Heart right ventricle (tissue), 16 donors: Measurements from ENCODE around the gene RIPOR2. TPM values are rescaled to one million over a fixed set of nuclear protein-coding genes. Genes with fewer than 3 reads are reported as not detected.

Source experiments
- ATAC-seq, 8 donors: fragments of 200-7000 bp; cut with Tn5 transposase; one replicate each; pipeline ENCODE4 v1.9.1; 2020; ENCODE audit warnings: mild to moderate bottlenecking in 8 of 8, moderate library complexity in 8 of 8, moderate number of reproducible peaks in 1 of 8
- DNase-seq, 2 donors: peaks; one replicate each; pipeline ENCODE4 v3.0.0-alpha.2; 2020
- H3K27ac ChIP-seq, 10 donors: fragments of 200-600 bp; sonication (generic) in 2 of 10; one replicate each; pipeline versions ENCODE4 v1.5.0 to v1.8.0; 2020 to 2022; ENCODE audit warnings: mild to moderate bottlenecking in 3 of 10
- H3K27me3 ChIP-seq, 7 donors: fragments of 200-600 bp; one replicate each; pipeline ENCODE4 v1.8.0; 2021 to 2022; ENCODE audit warnings: mild to moderate bottlenecking in 2 of 7
- H3K36me3 ChIP-seq, 9 donors: fragments of 200-600 bp; sonication (generic) in 1 of 9; one replicate each; pipeline versions ENCODE4 v1.5.0 to v1.8.0; 2020 to 2022; ENCODE audit warnings: mild to moderate bottlenecking in 2 of 9
- H3K4me1 ChIP-seq, 9 donors: fragments of 200-600 bp; sonication (generic) in 1 of 9; one replicate each; pipeline versions ENCODE4 v1.5.0 to v1.8.0; 2020 to 2022; ENCODE audit warnings: mild to moderate bottlenecking in 4 of 9
- H3K4me3 ChIP-seq, 10 donors: fragments of 200-600 bp; sonication (generic) in 2 of 10; one replicate each; pipeline versions ENCODE4 v1.5.0 to v1.8.0; 2020 to 2022; ENCODE audit warnings: mild to moderate bottlenecking in 7 of 10, moderate library complexity in 2 of 10
- H3K9me3 ChIP-seq, 11 donors: fragments of 200-600 bp in 10 of 11; sonication (generic) in 2 of 11; one replicate each; pipeline versions ENCODE4 v1.5.0 to v1.8.0; 2013 to 2022; ENCODE audit warnings: mild to moderate bottlenecking in 2 of 11, control low read depth in 1 of 11, moderate library complexity in 1 of 11
- WGBS, 2 donors: extraction: QIAGEN DNeasy Blood & Tissue Kit; methylation state at CpG; one replicate each; pipeline ENCODE4 v1.1.7; 2013; ENCODE audit warnings: inconsistent platforms in 1 of 2; 5-methylcytosine and 5-hydroxymethylcytosine counted together
- intact Hi-C, 10 donors: fragments of 100-400 bp; cut with DNase I; formaldehyde crosslinking; loops; one replicate each; pipeline versions ENCODE4 v1.11.1 to v1.14.2; 2022
- polyA plus RNA-seq, 2 donors: library from polyadenylated mRNA; stranded (reverse); fragments of 200-250 nt; gene quantifications; one replicate each; pipeline ENCODE4 v1.2.3, GENCODE V29; 2013
- total RNA-seq, 10 donors: library from RNA; stranded (reverse); fragmentation: NEBNext Ultra II Directional in 3 of 10; extraction: Animal tissue kit (Norgen Biotek cat#: 25700) in 3 of 10; gene quantifications; one replicate each; pipeline versions ENCODE4 v1.2.1 to v1.2.4, GENCODE V29; 2021 to 2023
- TF ChIP-seq, protein P1 (sequence below), 9 donors: fragments of 200-600 bp; sonication (generic) in 2 of 9; IDR thresholded peaks; one replicate each; pipeline versions ENCODE4 v1.5.0 to v1.8.0; 2021 to 2022; ENCODE audit warnings: antibody characterized with exemption in 9 of 9, mild to moderate bottlenecking in 5 of 9, moderate library complexity in 1 of 9
- donor health status: Arrhythmogenic right ventricular cardiomyopathy.
- donor health status: ischemic (EF 13 %, LVEDD 7.1; RV severe dilation, severe dysfunction).
- donor health status: healthy with polysubstance abuse.
- donor health status: DM: no; HTN: yes; CAD: no.
- donor health status: DM: no; HTN: no; CAD: no.
- donor health status: ischemic (EF 25% LVEDD 6.9; RV normal size, moderate dysfunction).
- donor health status: ischemic (EF 25% LVEDD 5.7; RV mildly dilated, moderate dysfunction).
- donor health status: healthy.
- donor health status: DM: yes; HTN: yes; CAD: no.
- donor health status: Ischemic cardiomyopathy.
- donor health status: ischemic (EF 35%, LVEDD 5.7; RV mildly dilated, moderate dysfunction).
- donor health status: nonischemic (EF 11% LVEDD 7.7; RV severe dilation, severe dysfunction).
- donor health status: DM: yes; HTN: yes; CAD: no.
- donor health status: PGD.
- donor health status: ischemic (EF 29% LVEDD 5.4; RV normal size, mild dysfunction).
- donor health status: nonischemic (EF 23%, LVEDD 6.1; RV moderate dilation, normal function).

RIPOR2 gene
- total and polyA plus RNA-seq, 12 donors: 1.2 to 14.5 (median 3.6) TPM

DNA sequence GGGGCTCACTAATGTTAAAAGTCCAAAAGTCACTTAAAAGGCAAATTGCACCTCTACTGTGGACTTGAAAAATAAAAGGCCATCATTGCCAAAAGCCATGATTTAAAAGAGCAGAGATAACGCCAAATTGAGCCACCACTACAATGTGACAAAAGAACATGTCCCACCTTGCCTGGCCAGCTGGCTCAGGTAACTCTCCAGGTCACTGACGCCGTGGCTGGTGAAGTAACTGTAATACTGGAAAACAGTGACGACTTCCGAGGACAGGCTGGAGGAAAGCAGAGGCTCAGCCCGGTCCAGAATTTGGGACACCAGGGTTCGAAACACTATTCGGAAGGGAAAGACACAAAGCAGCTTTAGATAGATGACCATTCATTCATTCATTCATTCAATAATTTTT, 107.8 kb downstream of the RIPOR2 start:
- Histone ChIP-seq H3K27me3 (no peaks in the 10 kb centered on the region), H3K9me3 (no peaks in the 10 kb centered on the region), H3K36me3 (peaks cover 0 to 100% (median 4%) of the 10 kb centered on the region in 9 donors), H3K4me1 (no peaks in the 10 kb centered on the region), H3K4me3 (no peak overlapping the region), H3K27ac (no peak overlapping the region)
- ATAC-seq: no peak
- WGBS, 2 donors: 83 to 85% methylated on average over 8 of the region's 8 CpGs
- no peak for DNase-seq
- TF ChIP-seq, protein P1, sequence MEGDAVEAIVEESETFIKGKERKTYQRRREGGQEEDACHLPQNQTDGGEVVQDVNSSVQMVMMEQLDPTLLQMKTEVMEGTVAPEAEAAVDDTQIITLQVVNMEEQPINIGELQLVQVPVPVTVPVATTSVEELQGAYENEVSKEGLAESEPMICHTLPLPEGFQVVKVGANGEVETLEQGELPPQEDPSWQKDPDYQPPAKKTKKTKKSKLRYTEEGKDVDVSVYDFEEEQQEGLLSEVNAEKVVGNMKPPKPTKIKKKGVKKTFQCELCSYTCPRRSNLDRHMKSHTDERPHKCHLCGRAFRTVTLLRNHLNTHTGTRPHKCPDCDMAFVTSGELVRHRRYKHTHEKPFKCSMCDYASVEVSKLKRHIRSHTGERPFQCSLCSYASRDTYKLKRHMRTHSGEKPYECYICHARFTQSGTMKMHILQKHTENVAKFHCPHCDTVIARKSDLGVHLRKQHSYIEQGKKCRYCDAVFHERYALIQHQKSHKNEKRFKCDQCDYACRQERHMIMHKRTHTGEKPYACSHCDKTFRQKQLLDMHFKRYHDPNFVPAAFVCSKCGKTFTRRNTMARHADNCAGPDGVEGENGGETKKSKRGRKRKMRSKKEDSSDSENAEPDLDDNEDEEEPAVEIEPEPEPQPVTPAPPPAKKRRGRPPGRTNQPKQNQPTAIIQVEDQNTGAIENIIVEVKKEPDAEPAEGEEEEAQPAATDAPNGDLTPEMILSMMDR (IDR thresholded peaks at IDR 0.05): no peak
- intact Hi-C loops: no loop called here

GRCh38 chr6:24827162-24827561, 108.6 kb downstream of the RIPOR2 start:
- H3K4me1 ChIP-seq: no peaks in the 10 kb centered on the region
- ATAC-seq (no peak), DNase-seq (no peak)
- no peak overlapping the region for H3K27ac ChIP-seq
- H3K9me3 ChIP-seq: no peaks in the 10 kb centered on the region
- 69 to 87% methylated on average over 3 of the region's 3 CpGs for WGBS, 2 donors
- peaks cover 0 to 100% (median 4%) of the 10 kb centered on the region in 9 donors for H3K36me3 ChIP-seq
- TF ChIP-seq, protein P1 (IDR thresholded peaks at IDR 0.05): no peak
- intact Hi-C loops: no loop called here
- no peaks in the 10 kb centered on the region for H3K27me3 ChIP-seq
- H3K4me3 ChIP-seq: no peak overlapping the region

DNA sequence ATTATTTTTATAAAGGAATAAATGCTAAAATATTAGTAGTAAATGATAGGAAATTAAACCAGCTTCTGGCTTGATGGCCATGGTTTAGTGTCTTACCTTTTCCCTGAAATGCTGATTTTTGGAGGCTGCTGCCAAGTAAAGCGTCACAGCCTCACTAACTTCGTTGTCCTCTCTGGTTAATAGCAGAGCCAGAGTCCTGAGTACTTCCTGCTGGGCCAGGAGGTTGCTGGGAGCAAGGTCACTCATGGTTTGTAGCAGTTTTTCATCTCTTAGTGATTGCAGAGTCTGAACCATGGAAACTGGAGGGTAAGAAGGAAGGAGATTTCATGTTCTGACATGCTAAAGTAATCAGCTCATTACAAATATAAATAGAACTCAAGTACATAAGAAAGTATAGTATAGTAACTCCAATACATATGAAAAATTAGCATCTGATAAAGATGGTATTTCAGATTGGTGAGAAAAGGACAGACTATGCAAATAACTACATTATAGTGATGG, 110.6 kb downstream of the RIPOR2 start:
- peaks cover 0 to 90% (median 0%) of the 10 kb centered on the region in 9 donors for H3K36me3 ChIP-seq

DNA sequence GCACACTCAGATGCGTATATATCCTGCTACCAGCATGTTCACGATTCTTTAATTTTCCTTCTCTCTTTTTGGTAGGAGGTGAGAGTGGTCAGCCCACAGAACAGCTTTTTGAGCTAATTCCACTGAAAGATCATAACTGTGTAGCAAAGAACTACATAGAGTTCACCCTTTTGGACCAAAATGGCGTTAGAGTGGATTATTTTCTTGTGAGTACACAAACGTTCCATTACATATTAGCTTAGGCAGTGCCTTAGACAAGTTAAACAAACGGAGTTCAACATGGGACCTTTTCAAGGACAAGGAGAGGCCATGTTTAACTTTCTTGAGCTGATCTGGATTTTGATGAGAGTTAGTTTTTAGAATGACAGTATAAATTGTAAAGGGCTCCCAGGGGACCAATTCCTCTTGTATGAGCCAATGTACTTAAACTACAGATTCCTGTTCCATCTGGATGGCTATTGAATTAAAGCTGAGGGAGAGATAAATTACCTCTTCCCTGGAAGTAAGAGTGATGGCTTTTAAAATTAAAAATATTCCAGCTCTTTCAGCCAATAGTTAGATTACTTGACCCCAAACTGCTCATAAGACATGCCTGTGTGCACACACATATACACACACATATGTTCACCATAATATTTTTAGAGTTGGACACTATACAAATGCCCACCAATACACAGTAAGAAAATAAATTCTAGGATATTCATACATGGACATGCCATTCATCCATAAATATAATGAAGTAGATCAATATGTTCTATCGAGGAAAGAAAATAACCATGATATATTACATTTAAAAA, 111.4 kb downstream of the RIPOR2 start:
- H3K4me1 ChIP-seq: no peaks in the 10 kb centered on the region
- 88% methylated on average over 6 of the region's 6 CpGs for WGBS, 2 donors
- intact Hi-C loops: no loop called here

More for the DNA sequence above, 110.6 kb downstream of the RIPOR2 start:
- Histone ChIP-seq H3K4me1 (no peaks in the 10 kb centered on the region), H3K27ac (no peak overlapping the region), H3K4me3 (no peak overlapping the region), H3K9me3 (no peaks in the 10 kb centered on the region), H3K27me3 (no peaks in the 10 kb centered on the region)
- ATAC-seq: no peak
- WGBS, 2 donors: 52 to 58% methylated on average over 2 of the region's 2 CpGs
- intact Hi-C loops: no loop called here
- no peak for DNase-seq
- TF ChIP-seq, protein P1 (IDR thresholded peaks at IDR 0.05): no peak

More for the DNA sequence above, 111.4 kb downstream of the RIPOR2 start:
- Histone ChIP-seq H3K9me3 (no peaks in the 10 kb centered on the region), H3K27me3 (no peaks in the 10 kb centered on the region), H3K4me3 (no peak overlapping the region), H3K27ac (no peak overlapping the region), H3K36me3 (peaks cover 0 to 83% (median 0%) of the 10 kb centered on the region in 9 donors)
- no peak for DNase-seq
- TF ChIP-seq, protein P1 (IDR thresholded peaks at IDR 0.05): no peak
- no peak for ATAC-seq
